Measurements from ENCODE around the gene BICD1. TPM values are rescaled to one million over a fixed set of nuclear protein-coding genes. Genes with fewer than 3 reads are reported as not detected.
"Not testable (repeated sequence)": the region's sequence is repeated elsewhere in the genome, so short reads cannot be mapped to it uniquely, and the experiment has no call there.

Gene BICD1
- total RNA-seq, 3 donors from 2014 or later, result 4.1 to 13.7 (median 5.3) TPM

DNA sequence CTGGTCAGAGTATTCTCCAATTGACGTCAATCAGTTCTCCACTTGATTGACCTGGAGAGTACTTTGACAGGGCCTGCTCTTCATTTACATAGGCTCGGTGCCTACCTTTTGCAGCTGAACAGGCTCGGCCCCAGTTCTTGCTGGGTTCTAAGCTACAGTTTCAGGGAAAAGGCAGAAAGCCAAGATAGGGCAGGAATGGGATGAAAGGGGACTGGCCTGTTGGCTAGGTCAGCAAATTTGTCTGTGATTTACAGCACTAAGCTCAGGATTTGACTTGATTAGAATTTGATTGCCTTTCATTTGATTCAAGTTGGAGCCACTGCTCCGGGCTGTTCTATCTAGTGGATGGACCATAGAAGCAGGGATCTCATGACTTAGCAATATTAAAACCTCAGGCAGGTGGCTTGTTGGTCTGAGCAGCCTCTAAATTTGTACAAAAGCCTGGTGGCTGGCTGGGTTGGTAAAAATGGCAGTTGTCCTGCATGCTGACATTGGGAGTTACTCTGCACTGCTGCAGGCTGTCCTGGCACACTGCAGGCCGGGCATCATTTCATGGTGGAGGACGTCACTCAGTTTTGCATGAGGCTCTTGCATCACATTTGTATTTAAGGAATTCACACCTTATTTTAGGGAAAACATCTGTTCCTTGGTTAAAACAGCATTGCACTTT lies 71.8 kb downstream of the BICD1 start:
- no peaks in the 10 kb centered on the region for H3K4me1 ChIP-seq (ENCODE audit: low read depth)
- no peaks in the 10 kb centered on the region for H3K9me3 ChIP-seq
- H3K36me3 ChIP-seq (ENCODE audit: low read depth), result no peaks in the 10 kb centered on the region
- intact Hi-C loops (cut with DNase I, micrococcal nuclease), result no loop called here
- ATAC-seq (no peak), DNase-seq (no peak)
- TF ChIP-seq CTCF (IDR thresholded peaks at IDR 0.05), result no peak
- no peak overlapping the region for H3K4me3 ChIP-seq

GRCh38 chr12:32179011-32179395 lies 72.4 kb downstream of the BICD1 start:
- no peak for DNase-seq
- Histone ChIP-seq H3K4me1 (ENCODE audit: low read depth) (no peaks in the 10 kb centered on the region), H3K36me3 (ENCODE audit: low read depth) (no peaks in the 10 kb centered on the region), H3K4me3 (no peak overlapping the region), H3K9me3 (no peaks in the 10 kb centered on the region)
- intact Hi-C loops (cut with DNase I, micrococcal nuclease), result no loop called here
- TF ChIP-seq CTCF (IDR thresholded peaks at IDR 0.05), result no peak
- ATAC-seq, result no peak

DNA sequence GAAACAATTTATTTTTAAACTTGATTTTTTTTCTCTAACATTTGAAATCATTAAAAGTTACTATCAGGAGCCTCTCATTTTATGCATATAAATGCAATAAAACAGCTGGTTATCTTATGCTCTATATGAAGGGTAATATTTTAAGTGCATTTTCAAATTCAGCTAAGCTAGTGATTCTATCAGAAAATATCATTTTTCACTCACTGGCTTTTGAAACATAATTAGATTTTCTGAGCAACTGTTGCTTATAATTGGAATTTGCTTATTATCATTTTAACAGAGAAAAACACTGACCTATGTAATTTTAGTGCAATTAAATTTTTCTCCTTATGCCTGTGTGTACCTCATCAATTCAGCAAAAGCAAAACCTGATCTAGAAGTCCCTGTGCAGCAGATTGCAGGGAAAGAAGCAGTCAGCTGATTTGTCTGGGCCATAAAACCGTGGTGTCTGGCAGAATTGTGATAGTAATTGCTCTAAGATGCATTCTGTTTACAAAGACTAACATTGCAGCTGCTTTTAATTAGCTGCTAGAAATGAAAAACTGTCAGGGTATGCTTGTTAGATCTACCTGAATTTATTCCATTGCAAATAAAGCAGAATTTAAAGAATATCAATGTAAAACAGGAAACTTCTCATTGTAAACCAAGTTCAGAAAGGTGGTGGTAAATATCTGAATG lies 75.0 kb downstream of the BICD1 start:
- no peak for TF ChIP-seq CTCF (IDR thresholded peaks at IDR 0.05)
- no peaks in the 10 kb centered on the region for H3K36me3 ChIP-seq (ENCODE audit: low read depth)
- ATAC-seq (no peak), DNase-seq (no peak)
- intact Hi-C loops (cut with DNase I, micrococcal nuclease), result no loop called here
- no peak overlapping the region for H3K4me3 ChIP-seq
- no peaks in the 10 kb centered on the region for H3K4me1 ChIP-seq (ENCODE audit: low read depth)
- no peaks in the 10 kb centered on the region for H3K9me3 ChIP-seq

DNA sequence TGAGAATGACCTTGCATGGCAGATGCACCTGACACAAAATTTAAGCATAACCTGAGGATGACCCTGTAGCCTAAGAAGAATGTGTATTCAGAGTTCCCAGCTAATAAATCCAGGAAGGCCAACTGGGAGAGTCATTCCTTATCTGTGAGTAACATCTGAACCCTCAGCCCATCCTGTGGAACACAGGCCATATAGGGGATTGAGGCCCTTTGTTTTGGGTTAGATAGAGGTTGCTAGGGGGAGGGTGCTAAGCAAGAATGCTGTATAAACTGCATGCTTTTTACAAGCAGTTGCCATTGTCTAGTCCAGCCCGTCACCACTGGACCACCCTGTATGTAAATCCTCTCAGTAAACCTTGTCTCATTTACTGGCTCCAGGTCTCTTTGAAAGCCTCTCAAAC lies 77.0 kb downstream of the BICD1 start:
- DNase-seq (no peak), ATAC-seq (no peak)
- Histone ChIP-seq H3K9me3 (no peaks in the 10 kb centered on the region), H3K4me3 (no peak overlapping the region), H3K36me3 (ENCODE audit: low read depth) (no peaks in the 10 kb centered on the region), H3K4me1 (ENCODE audit: low read depth) (no peaks in the 10 kb centered on the region)
- intact Hi-C loops (cut with DNase I, micrococcal nuclease), result no loop called here
- TF ChIP-seq CTCF (IDR thresholded peaks at IDR 0.05), result no peak

DNA sequence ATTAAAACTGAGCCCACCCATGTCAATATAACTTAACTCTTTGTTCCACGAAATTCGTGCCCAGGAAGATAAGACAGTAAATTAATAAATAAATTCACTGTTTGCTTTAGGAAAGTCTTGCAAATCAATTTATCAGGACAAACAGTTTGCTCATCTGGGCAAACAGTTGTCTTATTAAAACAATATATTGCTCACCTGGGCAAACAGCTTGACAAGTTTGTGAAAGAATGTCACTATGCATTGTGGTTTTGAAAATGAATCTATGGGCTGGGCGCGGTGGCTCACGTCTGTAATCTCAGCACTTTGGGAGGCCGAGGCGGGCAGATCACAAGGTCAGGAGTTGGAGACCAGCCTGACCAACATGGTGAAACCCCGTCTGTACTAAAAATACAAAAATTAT lies 80.5 kb downstream of the BICD1 start:
- H3K4me3 ChIP-seq; H3K9me3 ChIP-seq; ATAC-seq; DNase-seq; intact Hi-C loops (cut with DNase I, micrococcal nuclease); H3K4me1 ChIP-seq (ENCODE audit: low read depth); H3K36me3 ChIP-seq (ENCODE audit: low read depth): not testable (repeated sequence)

DNA sequence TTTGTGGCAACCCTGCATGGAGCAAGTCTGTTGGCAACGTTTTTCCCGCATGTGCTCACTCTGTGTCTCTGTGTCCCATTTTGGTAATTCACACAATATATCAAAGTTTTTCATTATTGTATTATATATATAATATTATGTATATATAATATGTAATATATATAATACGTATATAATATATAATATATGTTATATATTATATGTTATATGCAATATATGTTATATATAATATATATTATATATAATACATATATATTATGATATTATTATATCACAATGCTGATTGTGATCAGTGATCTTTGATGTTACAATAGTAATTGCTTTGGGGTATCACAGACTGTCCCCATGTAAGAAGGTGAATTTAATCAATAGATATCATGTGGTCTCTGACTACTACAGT lies 84.8 kb downstream of the BICD1 start:
- no peak for DNase-seq
- Histone ChIP-seq H3K4me1 (ENCODE audit: low read depth) (no peaks in the 10 kb centered on the region), H3K4me3 (no peak overlapping the region), H3K9me3 (peaks cover 9% of the 10 kb centered on the region), H3K36me3 (ENCODE audit: low read depth) (no peaks in the 10 kb centered on the region)
- intact Hi-C loops (cut with DNase I, micrococcal nuclease), result no loop called here
- no peak for ATAC-seq
- no peak for TF ChIP-seq CTCF (IDR thresholded peaks at IDR 0.05)

Measured in mucosa of descending colon (tissue), 3 donors.